K562 (cell line): ENCODE measurements around the gene ODAD4. TPM values are rescaled to one million over a fixed set of nuclear protein-coding genes. Genes with fewer than 3 reads are reported as not detected.

Experiments
- ATAC-seq: fragments of 200-7000 bp; cut with Tn5 transposase; 3 replicates; pipeline ENCODE4 v1.9.1; 2020; ENCODE audit warnings: moderate library complexity
- BruUV-seq: library from RNA; stranded (reverse); fragments of 400-500 nt; replicated peaks from 2 replicates; lab custom pipeline; 2021; lab: Mats Ljungman, UMichigan
- CTCF ChIA-PET: fragments of 300-600 bp; formaldehyde crosslinking; extraction: SDS; loops from one replicate; lab custom pipeline; 2021; ENCODE audit warnings: low intra/inter-chr PET ratio; lab: Yijun Ruan, JAX
- POLR2A ChIA-PET: fragments of 300-600, 350-650 bp; sonication (Branson Sonifier 250); formaldehyde crosslinking; extraction: SDS; loops from one replicate; lab custom pipeline; 2021; ENCODE audit warnings: antibody characterized with exemption, inconsistent platforms; lab: Yijun Ruan, JAX
- DNase-seq, 4 experiments: peaks; one replicate each; pipeline versions ENCODE4 v3.0.0 to v3.0.0-alpha.2; 2011 to 2018; ENCODE audit warnings: low spot score in 3 of 4, mixed read lengths in 3 of 4; ENCODE audit errors: extremely low read depth in 1 of 4
- FAIRE-seq: peaks from 2 replicates; lab custom pipeline; 2011; peaks lifted over from hg19 to GRCh38; lab: Jason Lieb, UNC
- H2AFZ ChIP-seq: 2 replicates; pipeline ENCODE4 v1.6.0; 2011; ENCODE audit warnings: low read depth, low read length, control low read depth, inconsistent platforms
- H3K27ac ChIP-seq: fragments of 200-600 bp; 3 replicates; pipeline ENCODE4 v1.8.0; 2011; ENCODE audit warnings: low read depth, mild to moderate bottlenecking, control low read depth, inconsistent platforms, low read length, moderate library complexity, mixed read lengths; ENCODE audit errors: extremely low read depth
- H3K27me3 ChIP-seq, 2 experiments: fragments of 300-600 bp in 1 of 2; 2 replicates in 1 of 2; 3 replicates in 1 of 2; pipeline versions ENCODE4 v1.6.0 to v1.8.0; 2011; ENCODE audit warnings: inconsistent platforms in 2 of 2, low read length in 2 of 2, mild to moderate bottlenecking in 1 of 2, mixed read lengths in 1 of 2, moderate library complexity in 1 of 2; ENCODE audit not compliant: control insufficient read depth in 2 of 2, insufficient read depth in 2 of 2
- H3K36me3 ChIP-seq: fragments of 300-600 bp; 3 replicates; pipeline ENCODE4 v1.8.0; 2011; ENCODE audit warnings: mild to moderate bottlenecking, low read length, inconsistent platforms; ENCODE audit not compliant: control insufficient read depth, insufficient read depth
- H3K4me1 ChIP-seq, 2 experiments: fragments of 200-600 bp in 1 of 2; replicated peaks in 1 of 2; 2 replicates in 1 of 2; 3 replicates in 1 of 2; pipeline versions ENCODE4 v1.5.1 to v1.8.0; 2011; ENCODE audit warnings: inconsistent platforms in 2 of 2, low read length in 2 of 2, mild to moderate bottlenecking in 1 of 2, mixed read lengths in 1 of 2, moderate library complexity in 1 of 2; ENCODE audit not compliant: control insufficient read depth in 2 of 2, insufficient read depth in 2 of 2
- H3K4me2 ChIP-seq: 2 replicates; pipeline ENCODE4 v1.6.1; 2011; ENCODE audit warnings: low read length, control low read depth, inconsistent platforms, mixed read lengths; ENCODE audit not compliant: insufficient read depth
- H3K4me3 ChIP-seq: fragments of 200-600 bp; sonication (generic), shearing (Covaris generic); 2 replicates; pipeline ENCODE4 v1.5.1; 2016; ENCODE audit warnings: control low read depth, inconsistent platforms
- H3K79me2 ChIP-seq: fragments of 200-600 bp; 3 replicates; pipeline ENCODE4 v1.8.0; 2011; ENCODE audit warnings: low read length, inconsistent platforms; ENCODE audit not compliant: control insufficient read depth, insufficient read depth
- H3K9ac ChIP-seq, 2 experiments: 2 replicates each; pipeline versions ENCODE4 v1.6.0 to v1.6.1; 2011; ENCODE audit warnings: low read depth in 2 of 2, low read length in 2 of 2, control low read depth in 1 of 2, inconsistent platforms in 1 of 2, mild to moderate bottlenecking in 1 of 2, mixed read lengths in 1 of 2; ENCODE audit not compliant: insufficient read depth in 1 of 2
- H3K9me1 ChIP-seq: one replicate; pipeline ENCODE4 v1.6.0; 2011; ENCODE audit warnings: inconsistent platforms, mild to moderate bottlenecking, low read length, moderate library complexity; ENCODE audit not compliant: control insufficient read depth, insufficient read depth
- H3K9me3 ChIP-seq: replicated peaks from 2 replicates; pipeline ENCODE4 v1.5.1; 2011; ENCODE audit warnings: low read depth, low read length, inconsistent platforms; ENCODE audit not compliant: control insufficient read depth, insufficient read depth
- H4K20me1 ChIP-seq: replicated peaks from 2 replicates; pipeline ENCODE4 v1.6.1; 2011; ENCODE audit warnings: low read length, inconsistent platforms, mixed read lengths; ENCODE audit not compliant: control insufficient read depth, insufficient read depth
- NR2C2 ChIP-seq, 2 experiments: fragments of 200-800 bp in 1 of 2; sonication (Bioruptor generic) in 1 of 2; sonication (generic) in 1 of 2; formaldehyde crosslinking in 1 of 2; IDR thresholded peaks; 2 replicates each; pipeline versions ENCODE4 v1.6.1 to v1.8.0; 2016 to 2022; ENCODE audit warnings: mild to moderate bottlenecking in 1 of 2, missing compliant biosample characterization in 1 of 2, missing genetic modification characterization in 1 of 2, missing genetic modification reagents in 1 of 2
- POLR2G ChIP-seq: fragments of 200-400 bp; formaldehyde crosslinking; IDR thresholded peaks from 2 replicates; pipeline ENCODE4 v1.6.1; 2017; ENCODE audit warnings: low read depth, mild to moderate bottlenecking, antibody characterized with exemption, low read length, moderate library complexity
- RUNX1 ChIP-seq: sonication (generic); IDR thresholded peaks from 2 replicates; pipeline ENCODE4 v1.6.1; 2016; ENCODE audit warnings: antibody characterized with exemption, low read depth
- SMAD4 ChIP-seq: fragments of 250-450 bp; sonication (Bioruptor Pico); conservative IDR thresholded peaks from 2 replicates; pipeline ENCODE4 v1.8.0; 2021; ENCODE audit warnings: inconsistent platforms, mild to moderate bottlenecking, moderate library complexity
- SMARCA4 ChIP-seq: fragments of 450-650 bp; IDR thresholded peaks from 2 replicates; pipeline ENCODE4 v1.6.1; 2016
- ZNF121 ChIP-seq: sonication (generic); formaldehyde crosslinking; conservative IDR thresholded peaks from 2 replicates; pipeline ENCODE4 v1.8.0; 2022; ENCODE audit warnings: missing genetic modification reagents
- ZNF512 ChIP-seq: IDR thresholded peaks from 2 replicates; pipeline ENCODE4 v1.6.1; 2016; ENCODE audit warnings: missing genetic modification characterization, missing compliant biosample characterization
- WGBS: fragments of 100-300 bp; shearing (Covaris generic); methylation state at CpG from one replicate; pipeline ENCODE4 v1.1.6; 2016; ENCODE audit warnings: low coverage, mixed read lengths; ENCODE audit not compliant: insufficient coverage; ENCODE audit errors: missing lambda C conversion rate; 5-methylcytosine and 5-hydroxymethylcytosine counted together
- in situ Hi-C: fragments of 300-500 bp; cut with MboI; formaldehyde crosslinking; loops from 4 replicates; pipeline ENCODE4 v1.15.0; 2018; ENCODE audit warnings: inconsistent platforms, mixed read lengths
- intact Hi-C: fragments of 100-400 bp; cut with micrococcal nuclease; formaldehyde crosslinking; loops from 2 replicates; pipeline ENCODE4 v1.14.2; 2022
- polyA plus RNA-seq, 8 experiments: library from polyadenylated mRNA; depleted of rRNA in 4 of 8; stranded (reverse) in 5 of 8; unstranded in 3 of 8; fragments of >200 nt; fragmentation: Nextera tagmentation in 2 of 8; fragmentation: Illumina TruSeq in 1 of 8; extraction: Ambion mirVana in 2 of 8; extraction: Trizol in 1 of 8; gene quantifications; 2 replicates each; pipeline versions ENCODE4 v1.2.1 to v1.2.3, GENCODE V29; 2011 to 2014; ENCODE audit warnings: inconsistent platforms in 1 of 8, missing spikeins in 1 of 8
- total RNA-seq, 7 experiments: library from RNA; depleted of rRNA in 6 of 7; stranded (reverse); fragments of >200 nt in 6 of 7; fragmentation: Illumina TruSeq in 2 of 7; extraction: Trizol in 2 of 7; gene quantifications; 2 replicates each; pipeline versions ENCODE4 v1.2.1 to v1.2.3, GENCODE V29; 2011 to 2021; ENCODE audit warnings: low replicate concordance in 1 of 7
- TF ChIP-seq, protein P1 (sequence below): fragments of 250-450 bp; sonication (Bioruptor Pico); IDR thresholded peaks from 2 replicates; pipeline ENCODE4 v1.5.0; 2021; ENCODE audit warnings: mild to moderate bottlenecking, moderate library complexity

ODAD4 gene
- total and polyA plus RNA-seq, 9 of the 15 experiments (the other 6 are each of a cell fraction or from before 2014, with no cell fraction given): 0.09 to 0.98 (median 0.51) TPM

DNA sequence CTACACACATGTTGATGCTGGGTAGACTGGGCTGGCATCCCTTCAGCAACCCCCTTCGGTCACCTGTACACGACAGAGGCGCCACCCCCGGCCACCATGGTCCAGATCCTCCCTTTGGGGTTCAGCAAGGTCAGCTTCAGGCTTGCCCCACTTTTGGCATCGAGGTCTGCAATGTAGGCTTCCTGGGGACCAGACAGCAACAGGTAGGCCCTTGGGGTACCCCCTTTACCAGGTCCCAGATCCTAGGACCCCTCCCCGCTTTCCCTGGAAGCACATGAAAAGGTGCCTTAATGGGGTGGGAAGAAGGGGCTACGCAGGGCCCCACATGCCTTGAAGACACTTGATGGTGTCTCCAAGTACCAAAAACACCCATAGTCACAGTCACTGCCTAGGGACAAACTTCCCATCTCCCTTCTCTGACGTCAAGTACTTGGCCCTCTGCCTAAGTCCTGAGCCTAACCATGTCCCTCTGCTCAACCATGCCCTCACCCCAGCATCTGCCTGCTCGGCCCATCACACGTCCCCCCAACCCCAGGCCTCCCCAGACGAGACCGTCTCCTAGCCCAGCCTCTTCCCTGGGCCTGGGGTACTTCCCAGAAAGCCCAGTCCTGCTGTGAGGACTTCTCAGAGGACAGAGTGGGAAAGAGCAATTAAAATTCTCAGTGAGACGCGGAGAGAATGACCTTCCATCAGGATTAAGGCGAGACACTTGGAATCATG, 23.8 kb upstream of the ODAD4 start:
- 89% methylated on average over 15 of the region's 15 CpGs for WGBS

More for the DNA sequence above, 23.8 kb upstream of the ODAD4 start:
- Histone ChIP-seq H3K4me1 (no peaks in the 10 kb centered on the region; a peak in 1 of 5 replicates), H3K9ac (no peak overlapping the region), H4K20me1 (peaks cover 9% of the 10 kb centered on the region; the same call in 1 of the 2 replicates), H3K27ac (no peak overlapping the region), H3K79me2 (no peaks in the 10 kb centered on the region; the same call in 2 of the 3 replicates), H3K9me3 (no peaks in the 10 kb centered on the region), H3K4me3 (no peak overlapping the region), H3K4me2 (no peak overlapping the region), H3K27me3 (no peaks in the 10 kb centered on the region), H3K9me1 (peaks cover 3% of the 10 kb centered on the region), H2AFZ (no peak overlapping the region), H3K36me3 (peaks cover 97% of the 10 kb centered on the region)
- DNase-seq (no peak), FAIRE-seq (no peak), ATAC-seq (no peak)
- in situ Hi-C loops: no loop called here
- CTCF ChIA-PET: no interaction called here
- TF ChIP-seq RUNX1 (no peak), NR2C2 (CRISPR knock-in tag; IDR thresholded peaks at IDR 0.05) (no peak), NR2C2 (tag; IDR thresholded peaks at IDR 0.05) (no peak), POLR2G (0 out of 2 replicates have a peak, but pooled peaks have one; percentile 21), ZNF121 (CRISPR knock-in tag) (no peak), SMARCA4 (no peak), ZNF512 (tag) (no peak), SMAD4 (CRISPR knock-in tag) (no peak)
- TF ChIP-seq, protein P1, sequence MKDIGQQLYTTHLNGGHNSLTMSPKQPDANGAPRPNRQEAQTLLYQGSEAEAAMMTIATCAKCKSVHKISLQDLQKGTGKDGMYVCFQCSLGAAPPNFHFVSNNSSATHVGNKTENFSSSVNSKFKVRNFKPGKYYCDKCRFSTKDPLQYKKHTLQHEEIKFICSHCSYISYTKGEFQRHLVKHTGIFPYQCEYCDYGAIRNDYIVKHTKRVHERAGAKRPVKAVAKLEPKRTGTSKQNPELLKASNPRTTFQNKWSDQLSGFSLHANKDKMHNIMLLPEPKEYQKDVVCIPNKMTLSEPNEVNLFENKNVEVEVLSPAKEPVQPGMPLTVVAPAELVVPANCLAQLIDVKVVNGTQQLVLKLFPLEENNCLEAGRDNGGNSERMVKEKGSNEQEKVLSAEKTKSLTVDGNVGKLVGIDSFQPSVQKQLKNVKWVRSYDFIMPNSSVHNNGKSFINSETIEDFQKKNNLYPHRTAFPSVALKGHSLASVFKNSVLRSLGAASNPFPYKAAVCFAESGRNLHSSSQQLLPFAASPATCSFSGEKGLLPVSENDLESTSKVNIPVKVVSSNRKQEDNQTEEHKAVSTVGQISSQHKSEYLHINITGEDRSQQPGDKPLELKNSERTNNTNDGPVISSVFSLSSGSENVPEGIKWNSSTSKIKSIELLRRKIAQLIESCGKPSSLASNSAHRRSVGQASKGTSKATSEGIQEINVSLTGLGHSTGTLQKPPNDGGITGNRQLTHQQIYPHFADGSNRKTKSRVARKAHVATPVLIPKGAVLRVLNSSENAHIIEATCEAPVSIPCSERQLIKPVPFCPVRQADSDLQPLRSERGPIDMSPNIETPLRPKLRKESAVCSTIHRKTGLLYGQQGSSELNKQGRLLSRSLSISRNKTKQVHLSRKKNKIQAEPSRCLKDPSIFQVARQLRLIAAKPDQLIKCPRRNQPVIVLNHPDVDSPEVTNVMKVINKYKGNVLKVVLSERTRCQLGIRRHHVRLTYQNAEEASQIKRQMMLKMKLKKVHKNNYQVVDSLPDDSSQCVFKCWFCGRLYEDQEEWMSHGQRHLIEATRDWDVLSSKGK (CRISPR knock-in tag): no peak
- POLR2A ChIA-PET: interaction anchor here (0.7 to 2.8 kb wide), 2 partner anchors 8 to 13 kb away, joined by 5 to 11 read pairs; no protein-coding TSS in a partner anchor
- BruUV-seq: no TSS peak
- intact Hi-C loops: no loop called here
